Activated CD4-positive, alpha-beta T cell treated with anti-CD3 and anti-CD28 coated beads for 24 hours (primary cell): ENCODE results near the gene ARHGEF7.

ENCODE experiments used
- DNase-seq, 2 donors: peaks; one replicate each; pipeline ENCODE4 v3.0.0-alpha.2; 2020; ENCODE audit warnings: low read depth in 2 of 2

ARHGEF7 gene

DNA sequence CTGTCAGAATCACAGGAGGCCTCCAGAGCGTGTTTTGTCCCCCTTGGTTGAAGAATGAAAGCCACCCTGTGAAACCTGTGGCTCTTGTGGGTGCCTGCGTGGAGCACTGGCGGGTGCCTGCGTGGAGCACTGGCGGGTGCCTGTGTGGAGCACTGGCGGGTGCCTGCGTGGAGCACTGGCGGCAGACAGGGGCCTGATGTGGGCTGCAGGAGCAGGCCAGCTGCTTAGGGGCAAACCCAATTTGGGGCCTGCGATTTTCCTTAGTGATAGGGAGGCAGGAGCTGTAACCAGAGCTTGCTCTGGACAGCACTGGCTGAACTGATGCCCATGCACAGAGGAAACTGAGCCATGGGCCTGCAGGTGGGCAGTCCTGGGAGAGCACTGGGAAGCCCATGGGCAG is 24.3 kb downstream of the ARHGEF7 start:
- no peak for DNase-seq

GRCh38 chr13:111139873-111140561 is 24.9 kb downstream of the ARHGEF7 start:
- no peak for DNase-seq

DNA sequence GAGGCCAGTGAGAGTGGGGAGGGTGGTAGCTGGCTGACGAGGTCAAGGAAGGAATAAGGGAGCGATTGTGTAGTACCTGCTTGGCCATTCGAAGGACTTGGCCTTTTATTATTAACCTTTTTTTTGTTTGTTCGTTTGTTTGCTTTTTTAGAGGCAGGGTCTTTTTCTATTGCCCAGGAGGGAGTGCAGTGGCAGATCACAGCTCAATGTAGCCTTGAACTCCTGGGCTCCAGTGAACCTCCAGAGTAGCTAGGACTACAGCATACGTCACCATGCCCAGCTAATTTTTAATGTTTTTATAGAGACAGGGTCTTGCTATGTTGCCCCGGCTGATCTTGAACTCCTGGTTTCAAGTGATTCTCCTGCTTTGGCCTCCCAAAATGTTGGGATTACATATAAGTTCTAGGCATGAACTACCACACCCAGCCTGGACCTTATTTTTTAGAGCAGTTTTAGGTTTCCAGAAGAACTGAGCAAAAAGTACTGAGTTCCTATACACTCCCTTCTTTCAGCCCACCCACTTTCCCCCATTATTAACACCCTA is 25.5 kb downstream of the ARHGEF7 start:
- no peak for DNase-seq

DNA sequence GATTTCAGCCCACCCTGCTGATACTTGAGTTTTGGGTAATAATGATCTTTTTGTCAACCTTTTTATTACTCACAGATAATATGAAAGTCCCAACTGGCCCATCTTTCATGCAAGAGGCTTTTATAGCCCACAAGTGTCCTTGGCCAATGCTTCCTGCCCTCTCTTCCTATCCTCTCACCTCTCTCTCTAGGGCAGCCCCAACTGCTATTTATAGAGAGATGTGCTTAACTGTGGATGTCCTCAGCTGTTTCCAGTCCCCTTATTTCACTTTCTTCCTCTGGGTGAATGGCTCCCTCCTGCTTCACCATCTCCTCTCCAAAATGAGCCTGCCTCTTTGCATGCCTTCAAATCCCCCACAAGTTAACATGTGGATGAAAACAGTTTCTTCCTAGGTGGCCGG is 27.4 kb downstream of the ARHGEF7 start:
- DNase-seq, result no peak

DNA sequence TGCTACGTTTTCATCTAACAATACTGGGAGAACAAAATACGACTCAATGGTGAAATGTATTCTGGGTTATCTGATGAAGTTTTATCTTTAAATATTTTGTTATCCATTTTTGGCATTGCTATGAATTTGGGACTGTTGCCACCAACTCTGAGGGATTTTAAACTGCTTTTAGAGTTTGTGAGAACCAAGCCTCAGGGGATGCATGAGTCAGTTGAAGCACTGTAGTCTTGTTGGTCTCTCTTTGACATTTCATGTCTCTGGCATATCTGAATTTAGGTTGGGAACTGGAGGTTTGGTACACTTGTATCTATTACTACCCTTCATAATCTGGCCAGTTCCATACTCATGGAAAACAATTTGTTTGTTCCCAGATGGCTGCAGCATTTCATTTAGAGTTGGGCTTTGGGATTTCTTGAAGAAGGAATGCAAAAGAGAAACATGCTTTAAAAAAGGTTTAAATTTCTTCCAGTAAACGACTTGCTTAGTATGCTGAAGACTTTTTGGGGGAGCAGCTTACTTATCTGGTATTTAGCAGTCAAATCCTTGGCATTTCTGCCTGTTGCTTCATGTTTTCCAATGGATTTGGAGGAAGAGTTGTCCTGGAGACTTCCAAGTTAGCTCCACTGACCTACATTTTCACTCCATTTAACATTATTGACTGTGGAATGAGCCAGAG is 28.9 kb downstream of the ARHGEF7 start:
- DNase-seq, result no peak

GRCh38 chr13:111145071-111145470 is 30.0 kb downstream of the ARHGEF7 start:
- no peak for DNase-seq

DNA sequence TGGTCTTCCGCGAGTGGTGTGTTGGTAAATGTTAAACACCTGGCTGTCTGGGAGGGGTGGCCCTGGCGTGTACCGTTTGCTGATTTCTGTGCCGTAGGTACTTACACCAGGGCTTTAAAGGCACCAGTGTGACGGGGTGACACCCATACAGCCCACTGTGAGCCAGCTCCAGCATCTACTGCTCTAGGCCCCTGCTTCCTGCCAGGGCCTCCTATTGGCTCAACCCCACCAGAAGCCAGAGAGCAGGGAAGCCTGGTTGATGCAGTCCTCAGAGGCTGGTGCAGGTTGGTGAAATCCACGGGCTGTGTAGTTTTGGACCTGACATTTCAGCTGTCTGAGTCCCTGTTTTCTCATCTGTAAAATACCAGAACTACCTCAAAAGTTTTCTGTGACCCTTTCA is 30.4 kb downstream of the ARHGEF7 start:
- no peak for DNase-seq

- no peak for DNase-seq
Observed at GRCh38 chr13:111152844-111153243, 37.7 kb downstream of the ARHGEF7 start.

GRCh38 chr13:111153279-111153976 is 38.3 kb downstream of the ARHGEF7 start:
- peak; percentile 89 to 90 for DNase-seq

DNA sequence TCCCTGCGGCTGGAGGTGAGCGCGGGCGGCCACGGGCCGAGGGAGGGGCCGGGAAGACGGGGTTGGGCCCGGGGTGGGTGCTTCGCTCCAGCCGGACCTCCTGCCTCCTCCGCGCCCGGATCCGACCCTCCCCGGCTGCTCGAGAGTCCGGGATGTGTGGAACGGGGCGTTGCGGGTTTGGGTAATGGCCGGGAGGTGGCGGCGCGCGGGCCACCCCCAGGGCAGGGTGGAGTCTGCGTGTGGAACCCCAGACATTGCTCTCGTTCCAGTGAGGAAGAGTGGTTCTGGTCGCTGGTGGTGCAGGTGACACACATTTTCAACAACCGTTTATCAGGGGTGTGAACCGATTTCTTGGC is 38.8 kb downstream of the ARHGEF7 start:
- peak in 1 of 2 donors; percentile 36 for DNase-seq

DNA sequence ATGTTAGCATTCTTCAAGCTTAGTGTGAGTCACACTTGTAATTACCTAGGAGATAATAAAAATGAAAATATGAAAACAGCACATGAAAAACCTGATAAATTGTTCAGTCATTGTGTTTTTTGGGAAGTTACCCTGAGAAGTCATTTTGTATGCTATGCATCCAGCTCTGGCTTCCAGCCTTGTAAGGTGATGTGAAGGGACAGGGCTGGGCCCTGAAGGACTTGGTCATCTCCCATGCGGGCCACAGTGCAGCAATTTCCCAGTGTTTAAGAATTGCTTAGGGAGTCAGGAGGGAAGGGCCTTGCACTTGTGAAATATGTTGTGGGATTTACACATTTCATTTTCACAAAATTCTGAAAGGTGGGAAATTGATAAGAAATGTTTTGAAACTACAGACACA is 41.3 kb downstream of the ARHGEF7 start:
- no peak for DNase-seq

GRCh38 chr13:111158136-111158805 is 43.2 kb downstream of the ARHGEF7 start:
- no peak for DNase-seq

- no peak for DNase-seq
Observed at GRCh38 chr13:111159362-111160320, 44.5 kb downstream of the ARHGEF7 start.

DNA sequence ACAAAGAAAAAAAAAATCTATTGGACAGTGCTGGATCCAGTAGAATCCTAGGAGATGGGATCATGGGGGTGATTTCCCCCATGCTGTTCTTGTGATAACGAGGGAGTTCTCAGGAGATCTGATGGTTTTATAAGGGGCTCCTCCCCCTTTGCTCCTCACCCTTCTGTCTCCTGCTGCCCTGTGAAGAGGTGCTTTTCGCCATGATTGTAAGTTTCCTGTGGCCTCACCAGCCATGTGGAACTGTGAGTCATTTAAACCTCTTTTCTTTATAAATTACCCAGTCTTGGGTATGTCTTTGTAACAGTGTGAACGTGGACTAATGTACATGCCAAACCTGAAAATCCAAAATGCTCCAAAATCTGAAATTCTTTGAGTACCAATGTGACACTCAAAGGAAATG is 45.5 kb downstream of the ARHGEF7 start:
- no peak for DNase-seq

- DNase-seq, result no peak
Observed at GRCh38 chr13:111161601-111162600, 46.8 kb downstream of the ARHGEF7 start.

- DNase-seq, result no peak
Observed at GRCh38 chr13:111165241-111166010, 50.3 kb downstream of the ARHGEF7 start.

DNA sequence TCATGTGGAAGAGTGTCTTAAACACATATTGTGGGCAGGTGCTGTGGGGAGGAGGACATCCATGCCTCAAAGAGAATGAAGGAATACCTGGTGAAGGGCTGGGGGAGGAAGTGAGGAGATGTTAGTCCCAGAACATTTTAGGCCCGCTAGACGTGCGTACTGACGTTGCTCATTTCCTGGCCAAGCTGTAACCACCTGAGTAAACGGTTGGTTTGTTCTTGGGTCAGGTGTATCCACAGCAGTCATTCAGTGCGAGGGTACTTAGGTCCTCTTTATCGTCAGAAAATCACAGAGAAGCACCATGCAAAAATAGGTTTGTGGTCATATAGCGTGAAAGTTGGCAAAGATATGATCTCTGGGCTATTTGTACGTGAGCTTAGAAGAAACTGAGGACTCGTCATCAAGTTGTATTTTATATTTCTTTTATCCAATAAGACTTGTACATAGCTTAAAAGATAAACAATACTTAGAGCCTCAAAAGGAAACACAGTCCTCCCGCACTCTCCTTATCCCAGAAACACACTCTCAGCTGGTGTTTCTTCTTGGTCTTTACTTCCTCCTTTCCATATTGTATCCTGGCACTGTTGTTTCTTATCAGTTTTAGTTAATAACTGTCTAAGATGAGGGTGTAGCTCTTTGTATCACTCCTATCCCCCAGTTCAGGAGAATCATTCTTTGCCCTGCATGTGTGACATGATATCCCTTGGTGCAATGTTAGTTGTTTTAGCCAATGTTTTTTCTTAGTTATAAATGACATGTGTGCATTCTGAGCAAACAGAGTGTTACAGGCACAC is 52.0 kb downstream of the ARHGEF7 start:
- DNase-seq, result no peak

GRCh38 chr13:111168107-111168506 is 53.0 kb downstream of the ARHGEF7 start:
- DNase-seq, result no peak
